CD8-positive, alpha-beta memory T cell (primary cell): ENCODE results near the gene RNF220. TPM values are rescaled to one million over a fixed set of nuclear protein-coding genes. Genes with fewer than 3 reads are reported as not detected.

Source experiments
- CTCF ChIA-PET: fragments of 350-600 bp; sonication (Branson Sonifier 250); formaldehyde crosslinking; loops from one replicate; lab custom pipeline; 2021; ENCODE audit warnings: antibody characterized with exemption; lab: Charles Lee
- POLR2A ChIA-PET: fragments of 350-600 bp; sonication (Branson Sonifier 250); formaldehyde crosslinking; loops from one replicate; lab custom pipeline; 2021; ENCODE audit warnings: antibody characterized with exemption; lab: Charles Lee
- DNase-seq, 5 donors: peaks; one replicate each; pipeline versions ENCODE4 v3.0.0 to v3.0.0-alpha.2; 2020 to 2022; ENCODE audit warnings: mixed read lengths in 1 of 5
- H3K27ac ChIP-seq: one replicate; pipeline ENCODE4 v1.7.0; 2013; ENCODE audit warnings: low read depth, mild to moderate bottlenecking, low read length, moderate library complexity
- H3K27me3 ChIP-seq: 2 replicates; pipeline ENCODE4 v1.7.0; 2013; ENCODE audit warnings: low read length, mild to moderate bottlenecking; ENCODE audit not compliant: insufficient read depth, poor library complexity, severe bottlenecking
- H3K36me3 ChIP-seq: 2 replicates; pipeline ENCODE4 v1.7.0; 2013; ENCODE audit warnings: mild to moderate bottlenecking, low read length, moderate library complexity; ENCODE audit not compliant: insufficient read depth
- H3K4me1 ChIP-seq: 2 replicates; pipeline ENCODE4 v1.7.0; 2013; ENCODE audit warnings: mild to moderate bottlenecking, low read length, moderate library complexity; ENCODE audit not compliant: insufficient read depth
- H3K4me3 ChIP-seq: 2 replicates; pipeline ENCODE4 v1.7.0; 2013; ENCODE audit warnings: mild to moderate bottlenecking, low read length
- H3K9me3 ChIP-seq: 2 replicates; pipeline ENCODE4 v1.7.0; 2013; ENCODE audit warnings: mild to moderate bottlenecking, low read length
- H3K27ac Mint-ChIP-seq, 8 donors: one replicate each; pipeline ENCODE4 v1.8.0; 2020 to 2021; ENCODE audit warnings: mixed read lengths in 8 of 8, mild to moderate bottlenecking in 6 of 8, inconsistent platforms in 3 of 8, moderate library complexity in 3 of 8
- H3K27me3 Mint-ChIP-seq, 2 donors: one replicate each; pipeline ENCODE4 v1.8.0; 2020 to 2021; ENCODE audit warnings: mixed read lengths in 2 of 2, mild to moderate bottlenecking in 1 of 2, moderate library complexity in 1 of 2
- H3K36me3 Mint-ChIP-seq, 3 donors: one replicate each; pipeline ENCODE4 v1.8.0; 2020 to 2021; ENCODE audit warnings: mixed read lengths in 3 of 3, inconsistent platforms in 1 of 3, mild to moderate bottlenecking in 1 of 3
- H3K4me1 Mint-ChIP-seq, 3 donors: one replicate each; pipeline ENCODE4 v1.8.0; 2020 to 2021; ENCODE audit warnings: mixed read lengths in 3 of 3, inconsistent platforms in 1 of 3, mild to moderate bottlenecking in 1 of 3
- H3K4me3 Mint-ChIP-seq, 7 donors: one replicate each; pipeline ENCODE4 v1.8.0; 2020 to 2021; ENCODE audit warnings: mixed read lengths in 7 of 7, mild to moderate bottlenecking in 6 of 7, moderate library complexity in 4 of 7, inconsistent platforms in 2 of 7
- H3K9me3 Mint-ChIP-seq, 5 donors: one replicate each; pipeline ENCODE4 v1.8.0; 2020 to 2022; ENCODE audit warnings: mixed read lengths in 5 of 5, mild to moderate bottlenecking in 3 of 5, moderate library complexity in 2 of 5, inconsistent platforms in 1 of 5
- polyA plus RNA-seq: library from polyadenylated mRNA; unstranded; fragments of 300-500 nt; fragmentation: Illumina TruSeq; gene quantifications from one replicate; pipeline ENCODE4 v1.2.3, GENCODE V29; 2021
- total RNA-seq, 2 experiments: library from RNA; stranded (reverse); gene quantifications; one replicate each; pipeline ENCODE4 v1.2.3, GENCODE V29; 2021

Gene RNF220
- total and polyA plus RNA-seq, 3 experiments from 2014 or later: 104 to 115 (median 115) TPM

GRCh38 chr1:44581205-44581604, 176.2 kb downstream of the RNF220 start:
- H3K36me3 ChIP-seq: no peaks in the 10 kb centered on the region
- no peaks in the 10 kb centered on the region for H3K9me3 ChIP-seq
- Mint-ChIP-seq H3K36me3 (no peaks in the 10 kb centered on the region), H3K4me1 (no peaks in the 10 kb centered on the region), H3K27me3 (peaks cover 11% of the 10 kb centered on the region in 2 donors), H3K4me3 (no peak overlapping the region), H3K9me3 (no peaks in the 10 kb centered on the region), H3K27ac (no peak overlapping the region)
- DNase-seq: no peak
- H3K4me1 ChIP-seq: no peaks in the 10 kb centered on the region
- POLR2A ChIA-PET: no interaction called here
- CTCF ChIA-PET: interaction anchor here (1.1 kb wide), 1 partner anchor 14 kb away, joined by 3 read pairs; no protein-coding TSS in a partner anchor
- no peak overlapping the region for H3K4me3 ChIP-seq
- H3K27me3 ChIP-seq: no peaks in the 10 kb centered on the region
- H3K27ac ChIP-seq: no peak overlapping the region

GRCh38 chr1:44584167-44584566, 179.1 kb downstream of the RNF220 start:
- Mint-ChIP-seq H3K9me3 (no peaks in the 10 kb centered on the region), H3K4me3 (no peak overlapping the region), H3K27me3 (peaks cover 6 to 16% of the 10 kb centered on the region in 2 donors), H3K27ac (no peak overlapping the region), H3K4me1 (no peaks in the 10 kb centered on the region), H3K36me3 (no peaks in the 10 kb centered on the region)
- DNase-seq: no peak
- Histone ChIP-seq H3K36me3 (no peaks in the 10 kb centered on the region), H3K4me1 (no peaks in the 10 kb centered on the region), H3K4me3 (no peak overlapping the region), H3K27me3 (no peaks in the 10 kb centered on the region), H3K27ac (no peak overlapping the region), H3K9me3 (no peaks in the 10 kb centered on the region)
- ChIA-PET POLR2A (no interaction called here), CTCF (interaction anchor here (1.1 kb wide), 1 partner anchor 11 kb away, joined by 11 read pairs; no protein-coding TSS in a partner anchor)

- H3K4me1 ChIP-seq: no peaks in the 10 kb centered on the region
- CTCF ChIA-PET: no interaction called here
- Mint-ChIP-seq H3K27me3 (peaks cover 8 to 13% of the 10 kb centered on the region in 2 donors), H3K9me3 (no peaks in the 10 kb centered on the region), H3K4me3 (no peak overlapping the region), H3K4me1 (no peaks in the 10 kb centered on the region), H3K36me3 (no peaks in the 10 kb centered on the region), H3K27ac (no peak overlapping the region)
- no peaks in the 10 kb centered on the region for H3K36me3 ChIP-seq
- POLR2A ChIA-PET: no interaction called here
- no peak for DNase-seq
- H3K9me3 ChIP-seq: no peaks in the 10 kb centered on the region
- no peaks in the 10 kb centered on the region for H3K27me3 ChIP-seq
- no peak overlapping the region for H3K4me3 ChIP-seq
- H3K27ac ChIP-seq: no peak overlapping the region
These were observed 180.4 kb downstream of the RNF220 start for GRCh38 chr1:44585315-44585920.

GRCh38 chr1:44587796-44588460, 182.9 kb downstream of the RNF220 start:
- H3K27me3 Mint-ChIP-seq: peaks cover 5 to 9% of the 10 kb centered on the region in 2 donors
- Histone ChIP-seq H3K27me3 (no peaks in the 10 kb centered on the region), H3K9me3 (no peaks in the 10 kb centered on the region), H3K36me3 (no peaks in the 10 kb centered on the region), H3K4me3 (no peak overlapping the region), H3K4me1 (no peaks in the 10 kb centered on the region), H3K27ac (no peak overlapping the region)
- peak overlapping the region in 1 of 8 donors; percentile 52 for H3K27ac Mint-ChIP-seq
- no peak overlapping the region for H3K4me3 Mint-ChIP-seq
- no peaks in the 10 kb centered on the region for H3K4me1 Mint-ChIP-seq
- ChIA-PET CTCF (interaction anchor here (0.9 kb wide), 1 partner anchor 10 kb away, joined by 3 read pairs; no protein-coding TSS in a partner anchor), POLR2A (no interaction called here)
- no peaks in the 10 kb centered on the region for H3K9me3 Mint-ChIP-seq
- H3K36me3 Mint-ChIP-seq: no peaks in the 10 kb centered on the region
- DNase-seq: no peak

GRCh38 chr1:44588551-44589210, 183.6 kb downstream of the RNF220 start:
- Mint-ChIP-seq H3K27me3 (peaks cover 5 to 9% of the 10 kb centered on the region in 2 donors), H3K4me1 (no peaks in the 10 kb centered on the region), H3K9me3 (no peaks in the 10 kb centered on the region), H3K27ac (no peak overlapping the region), H3K4me3 (no peak overlapping the region), H3K36me3 (no peaks in the 10 kb centered on the region)
- Histone ChIP-seq H3K27ac (no peak overlapping the region), H3K27me3 (no peaks in the 10 kb centered on the region), H3K4me3 (no peak overlapping the region), H3K9me3 (no peaks in the 10 kb centered on the region), H3K36me3 (no peaks in the 10 kb centered on the region), H3K4me1 (no peaks in the 10 kb centered on the region)
- no peak for DNase-seq
- CTCF ChIA-PET: no interaction called here
- POLR2A ChIA-PET: no interaction called here

GRCh38 chr1:44590475-44590874, 185.4 kb downstream of the RNF220 start:
- no peaks in the 10 kb centered on the region for H3K9me3 ChIP-seq
- CTCF ChIA-PET: interaction anchor here (0.7 kb wide), 1 partner anchor 277 kb away, joined by 3 read pairs; no protein-coding TSS in a partner anchor
- POLR2A ChIA-PET: no interaction called here
- H3K36me3 Mint-ChIP-seq: no peaks in the 10 kb centered on the region
- H3K4me3 ChIP-seq: no peak overlapping the region
- H3K4me1 ChIP-seq: no peaks in the 10 kb centered on the region
- no peaks in the 10 kb centered on the region for H3K4me1 Mint-ChIP-seq
- H3K36me3 ChIP-seq: no peaks in the 10 kb centered on the region
- no peak overlapping the region for H3K27ac ChIP-seq
- H3K27me3 ChIP-seq: no peaks in the 10 kb centered on the region
- no peak for DNase-seq
- H3K27ac Mint-ChIP-seq: no peak overlapping the region
- H3K9me3 Mint-ChIP-seq: no peaks in the 10 kb centered on the region
- peaks cover 1 to 5% of the 10 kb centered on the region in 2 donors for H3K27me3 Mint-ChIP-seq
- no peak overlapping the region for H3K4me3 Mint-ChIP-seq

- Histone ChIP-seq H3K4me3 (no peak overlapping the region), H3K36me3 (no peaks in the 10 kb centered on the region), H3K27me3 (no peaks in the 10 kb centered on the region), H3K27ac (no peak overlapping the region), H3K4me1 (no peaks in the 10 kb centered on the region), H3K9me3 (no peaks in the 10 kb centered on the region)
- H3K27me3 Mint-ChIP-seq: peaks cover 4 to 8% of the 10 kb centered on the region in 2 donors
- no peak overlapping the region for H3K27ac Mint-ChIP-seq
- ChIA-PET CTCF (no interaction called here), POLR2A (no interaction called here)
- no peaks in the 10 kb centered on the region for H3K9me3 Mint-ChIP-seq
- no peaks in the 10 kb centered on the region for H3K36me3 Mint-ChIP-seq
- no peaks in the 10 kb centered on the region for H3K4me1 Mint-ChIP-seq
- no peak overlapping the region for H3K4me3 Mint-ChIP-seq
- no peak for DNase-seq
These were observed 186.3 kb downstream of the RNF220 start for GRCh38 chr1:44591381-44591780.
